ENCODE measurements around the gene TVP23C.

Gene TVP23C

DNA sequence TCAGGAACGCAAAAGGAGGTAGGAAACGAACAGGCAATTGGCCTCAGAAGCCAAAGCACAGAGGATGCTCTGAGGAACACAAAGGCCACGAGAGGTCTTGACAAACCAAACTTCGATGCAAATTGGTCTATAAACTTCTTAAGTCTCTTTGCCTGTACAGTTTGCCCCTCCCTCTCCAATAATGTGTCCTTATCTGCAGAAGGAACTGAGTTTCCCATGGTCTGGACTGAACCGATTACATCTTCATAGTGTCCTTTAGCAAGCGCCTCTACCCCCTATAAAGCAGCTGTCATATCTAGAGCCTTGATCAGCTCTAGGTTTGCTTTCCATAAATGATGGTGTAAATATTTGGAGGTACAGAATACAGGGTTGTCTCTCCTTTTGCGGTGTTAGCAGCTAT lies 92.7 kb downstream of the TVP23C start:
- H3K27ac ChIP-seq, result no peak overlapping the region; the same call in 1 of the 2 replicates
- no peak for TF ChIP-seq CTCF (conservative IDR thresholded peaks at IDR 0.05)

- H3K27ac ChIP-seq, result no peak overlapping the region
- TF ChIP-seq CTCF (conservative IDR thresholded peaks at IDR 0.05), result no peak
Measured at GRCh38 chr17:15469260-15469659, 94.0 kb downstream of the TVP23C start.

GRCh38 chr17:15468126-15468525 lies 95.2 kb downstream of the TVP23C start:
- H3K27ac ChIP-seq, result no peak overlapping the region
- TF ChIP-seq CTCF (conservative IDR thresholded peaks at IDR 0.05), result no peak

GRCh38 chr17:15467592-15467991 lies 95.7 kb downstream of the TVP23C start, which contains the start of gene CDRT4:
TSS of gene CDRT4 (minus strand) at chr17:15467621. CDS start at chr17:15440238, 27,383 bp downstream.
- TF ChIP-seq CTCF (conservative IDR thresholded peaks at IDR 0.05), result no peak
- no peak within 1 kb of the TSS for H3K27ac ChIP-seq

DNA sequence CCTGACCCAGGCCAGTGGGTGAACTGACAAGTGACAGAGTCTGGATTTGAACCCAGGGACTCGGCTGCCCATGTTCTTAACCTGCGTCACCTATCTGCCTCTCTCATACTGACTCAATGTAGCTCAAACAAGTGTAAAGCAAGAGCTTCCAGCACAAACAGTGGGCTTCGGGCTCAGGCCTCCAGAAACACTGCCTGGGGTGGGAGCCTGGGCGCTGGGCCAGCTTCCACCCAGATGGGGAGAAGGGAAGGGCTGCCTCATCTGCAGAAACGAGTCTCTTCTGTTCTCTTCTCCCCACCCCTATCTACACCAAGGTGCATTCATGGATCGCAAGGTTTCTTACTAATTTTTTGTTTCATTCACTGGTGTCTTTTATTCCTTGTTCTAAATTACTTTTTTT lies 97.2 kb downstream of the TVP23C start:
- H3K27ac ChIP-seq, result no peak overlapping the region
- TF ChIP-seq CTCF (conservative IDR thresholded peaks at IDR 0.05), result no peak

DNA sequence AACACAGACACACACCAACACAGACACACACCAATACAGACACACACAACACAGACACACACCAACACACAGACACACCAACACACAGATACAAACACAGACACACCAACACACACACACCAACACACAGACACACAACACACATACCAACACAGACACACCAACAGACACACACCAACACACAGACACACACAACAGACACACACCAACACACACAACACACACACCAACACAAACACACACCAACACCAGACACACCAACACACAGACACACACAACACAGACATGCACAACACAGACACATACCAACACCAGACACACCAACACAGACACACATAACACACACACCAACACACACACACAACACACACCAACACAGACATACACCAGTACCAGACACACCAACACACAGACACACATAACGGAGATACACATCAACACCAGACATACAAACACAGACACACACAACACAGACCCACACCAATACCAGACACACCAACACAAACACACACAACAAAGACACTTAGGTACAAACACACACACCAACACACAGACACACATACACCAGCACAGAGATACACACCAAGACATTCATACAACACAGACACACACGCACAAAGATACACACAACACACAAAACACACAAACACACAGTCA lies 98.1 kb downstream of the TVP23C start:
- no peak overlapping the region for H3K27ac ChIP-seq
- no peak for TF ChIP-seq CTCF (conservative IDR thresholded peaks at IDR 0.05)

DNA sequence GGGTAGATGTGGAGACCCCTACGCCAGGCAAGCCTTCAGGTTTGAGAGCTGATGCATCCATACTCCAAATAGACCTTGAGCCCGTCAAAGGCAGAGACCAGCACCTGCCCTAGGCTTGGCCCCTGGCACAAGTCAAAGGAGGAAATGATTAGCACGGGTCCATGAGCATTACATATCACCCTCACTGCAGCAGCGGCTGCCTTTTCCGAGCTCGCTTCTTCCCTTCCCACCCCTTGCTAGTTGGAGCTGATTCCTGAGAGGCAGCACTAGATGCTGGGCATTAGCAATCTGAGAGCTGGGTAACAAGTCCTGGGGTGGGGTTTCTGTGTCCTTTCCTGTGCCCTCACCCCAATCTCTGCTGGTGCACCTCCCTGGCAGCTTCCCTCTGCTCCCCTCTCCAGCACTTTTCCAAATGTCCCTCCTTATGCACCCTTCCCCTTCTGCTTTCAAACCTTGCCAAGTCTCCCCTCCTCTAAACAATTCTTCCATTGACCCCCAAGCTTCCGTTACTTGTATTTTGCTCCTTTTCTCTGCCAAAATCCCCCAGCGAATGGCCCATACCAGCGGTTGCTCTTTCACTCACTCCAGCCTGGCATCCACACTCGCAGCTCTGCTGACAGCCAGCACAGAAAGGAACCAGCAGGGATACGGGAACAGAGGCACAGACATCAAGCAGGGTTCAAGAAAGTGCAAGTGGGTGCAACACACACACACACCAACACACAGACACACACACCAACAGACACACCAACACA lies 98.9 kb downstream of the TVP23C start:
- no peak overlapping the region for H3K27ac ChIP-seq
- no peak for TF ChIP-seq CTCF (conservative IDR thresholded peaks at IDR 0.05)

Measured in VCaP (cell line).